T-helper 2 cell treated with Interferon-gamma antibody and Interleukin-4, amounts not matched to agents 5 μg/mL and 100 μg/mL, for 36 hours (primary cell): ENCODE results near the gene FGD3.
A peak's percentile ranks its signal among the peaks of the same experiment; 100 is the strongest.

ENCODE experiments used
- DNase-seq: peaks from one replicate; pipeline ENCODE4 v3.0.0; 2021; ENCODE audit warnings: low spot score
- H3K27ac Mint-ChIP-seq: one replicate; pipeline ENCODE4 v1.8.0; 2021; ENCODE audit warnings: mild to moderate bottlenecking, mixed read lengths
- H3K27me3 Mint-ChIP-seq: one replicate; pipeline ENCODE4 v1.8.0; 2021; ENCODE audit warnings: low read depth, mixed read lengths
- H3K36me3 Mint-ChIP-seq: one replicate; pipeline ENCODE4 v1.8.0; 2021; ENCODE audit warnings: low read depth, mixed read lengths
- H3K4me1 Mint-ChIP-seq: one replicate; pipeline ENCODE4 v1.8.0; 2021; ENCODE audit warnings: low read depth, mixed read lengths
- H3K4me3 Mint-ChIP-seq: one replicate; pipeline ENCODE4 v1.8.0; 2022; ENCODE audit warnings: mild to moderate bottlenecking, moderate library complexity, mixed read lengths
- H3K9me3 Mint-ChIP-seq: one replicate; pipeline ENCODE4 v1.8.0; 2021; ENCODE audit warnings: mixed read lengths

FGD3 gene

DNA sequence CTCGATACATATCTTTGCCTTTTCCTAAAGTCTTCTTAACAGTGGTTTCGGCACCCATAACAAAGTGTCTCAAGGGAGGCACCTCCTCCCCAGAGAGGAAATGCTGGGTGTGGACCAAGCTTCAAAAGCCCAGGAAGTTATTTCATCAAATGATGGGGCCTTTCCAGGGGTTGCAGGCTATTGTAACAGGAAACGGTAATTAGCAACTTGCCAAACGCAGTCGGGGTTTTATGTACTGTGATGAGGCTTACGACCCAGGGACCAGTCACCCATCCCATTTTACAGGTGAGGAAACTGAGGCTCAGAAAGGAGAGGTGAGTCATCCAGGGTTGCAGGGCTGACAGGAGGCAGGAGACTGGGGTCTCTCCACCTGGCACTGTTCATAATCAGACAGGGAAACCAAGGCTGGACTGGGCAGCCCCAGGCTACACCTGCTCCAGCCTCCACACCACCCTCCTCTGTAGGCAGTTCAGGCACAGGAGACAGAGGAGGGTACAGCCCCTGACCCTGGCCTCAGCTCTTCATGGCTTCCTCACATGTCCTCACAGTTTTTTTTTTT, 81.2 kb downstream of the FGD3 start:
- Mint-ChIP-seq H3K9me3 (no peaks in the 10 kb centered on the region), H3K27me3 (no peaks in the 10 kb centered on the region), H3K27ac (peak overlapping the region; percentile 93), H3K4me1 (peaks cover 57% of the 10 kb centered on the region), H3K36me3 (peaks cover 60% of the 10 kb centered on the region), H3K4me3 (peak overlapping the region; percentile 74)
- DNase-seq: peak; percentile 49

DNA sequence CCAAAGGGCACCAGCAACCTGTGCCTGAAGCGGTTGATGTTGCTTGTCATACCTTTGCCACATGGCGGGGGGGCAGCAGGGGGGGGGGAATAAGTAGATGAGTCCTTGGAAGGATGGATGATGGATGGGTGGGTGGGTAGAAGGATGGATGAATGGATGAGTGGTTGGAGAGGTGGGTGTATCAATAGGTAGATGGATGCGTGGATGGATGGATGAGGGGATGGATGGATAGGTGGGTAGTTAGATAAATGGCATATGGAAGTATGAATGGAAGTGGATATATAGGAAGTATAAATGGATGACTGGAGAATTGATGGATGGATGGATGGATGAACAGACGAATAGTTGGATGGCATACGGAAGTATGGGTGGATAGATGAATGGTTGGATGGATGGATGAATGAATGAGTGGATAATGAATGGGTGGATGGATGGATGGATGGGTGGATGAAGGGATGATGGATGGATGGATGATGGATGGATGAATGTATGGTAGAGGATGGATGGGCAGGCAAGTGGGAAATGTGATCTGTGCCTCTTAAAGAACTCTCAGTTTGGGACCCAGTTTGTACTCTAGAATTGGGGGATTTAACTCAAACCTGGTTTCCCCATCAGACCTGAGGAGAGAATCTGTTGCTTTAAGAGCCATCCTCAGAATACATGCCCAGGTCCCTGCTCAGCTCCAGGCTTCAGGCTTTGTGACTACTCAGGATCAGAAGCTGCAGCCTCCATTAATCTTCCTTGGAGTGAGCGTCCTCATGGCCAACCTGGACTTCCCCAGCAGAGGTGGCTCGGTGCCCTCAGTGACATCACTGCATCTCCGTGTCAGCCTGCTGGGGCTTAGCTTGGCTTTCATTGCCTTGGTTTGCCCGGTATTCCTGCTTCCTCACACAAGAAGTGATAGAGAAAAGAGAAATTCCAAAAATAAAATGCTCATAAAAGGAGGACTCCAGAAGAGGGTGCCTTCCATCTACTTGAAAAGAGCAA, 83.6 kb downstream of the FGD3 start:
- H3K4me3 Mint-ChIP-seq: no peak overlapping the region
- peaks cover 44% of the 10 kb centered on the region for H3K4me1 Mint-ChIP-seq
- no peaks in the 10 kb centered on the region for H3K9me3 Mint-ChIP-seq
- H3K27ac Mint-ChIP-seq: peak overlapping the region; percentile 68
- no peaks in the 10 kb centered on the region for H3K27me3 Mint-ChIP-seq
- H3K36me3 Mint-ChIP-seq: peaks cover 63% of the 10 kb centered on the region
- no peak for DNase-seq

DNA sequence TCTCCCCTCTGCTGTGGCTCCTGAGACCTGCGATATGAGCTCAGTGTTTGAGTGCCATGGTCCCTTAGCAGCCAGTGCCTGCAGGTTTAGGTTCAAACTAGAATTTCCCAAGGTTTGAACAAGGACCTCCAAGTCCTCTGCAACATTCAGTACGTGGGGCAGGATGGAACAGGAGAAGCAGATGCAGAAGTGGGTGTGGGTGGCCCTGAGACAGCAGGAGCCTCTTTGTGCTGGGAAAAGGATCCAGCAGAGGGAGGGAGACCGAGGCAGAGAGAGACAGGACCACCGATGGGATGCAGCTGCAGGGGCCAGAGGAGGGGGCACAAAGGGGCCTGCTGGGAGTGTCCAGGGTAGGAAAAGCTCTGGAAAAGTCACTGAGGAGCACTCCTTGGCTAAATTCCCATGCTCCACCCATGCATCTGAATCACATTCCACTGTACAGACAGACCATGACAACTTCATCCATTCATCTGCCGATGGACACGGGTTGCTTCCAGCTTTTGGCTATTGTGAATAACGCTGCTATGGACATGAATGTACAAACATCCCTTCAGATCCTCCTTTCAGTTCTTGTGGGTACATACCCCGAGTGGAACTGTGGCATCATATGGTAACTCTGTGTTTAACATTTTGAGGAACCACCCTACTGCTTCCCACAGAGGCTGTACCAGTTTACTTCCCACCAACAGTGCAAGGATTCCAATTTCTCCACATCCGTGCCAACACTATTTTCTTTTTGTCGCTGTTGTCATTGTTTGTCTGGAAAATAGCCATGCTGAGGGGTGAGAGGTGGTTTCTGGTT, 84.5 kb downstream of the FGD3 start:
- Mint-ChIP-seq H3K27me3 (no peaks in the 10 kb centered on the region), H3K4me1 (peaks cover 39% of the 10 kb centered on the region), H3K27ac (peak overlapping the region; percentile 36), H3K9me3 (no peaks in the 10 kb centered on the region), H3K4me3 (no peak overlapping the region), H3K36me3 (peaks cover 68% of the 10 kb centered on the region)
- no peak for DNase-seq

DNA sequence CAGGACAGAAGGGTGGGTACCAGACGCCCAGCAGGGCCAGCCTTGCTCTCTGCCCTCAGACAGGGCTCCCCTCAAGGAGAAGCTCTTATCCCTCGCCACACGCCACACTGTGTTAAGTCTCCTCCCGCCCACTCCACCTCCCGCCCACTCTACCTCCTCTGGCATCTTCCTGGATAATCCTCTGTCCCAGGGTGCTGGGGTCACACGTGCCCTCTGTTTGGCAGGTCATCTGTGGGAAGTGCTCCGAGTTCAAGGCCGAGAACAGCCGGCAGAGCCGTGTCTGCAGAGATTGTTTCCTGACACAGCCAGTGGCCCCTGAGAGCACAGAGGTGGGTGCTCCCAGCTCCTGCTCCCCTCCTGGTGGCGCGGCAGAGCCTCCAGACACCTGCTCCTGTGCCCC, 85.2 kb downstream of the FGD3 start:
- DNase-seq: no peak
- Mint-ChIP-seq H3K27me3 (no peaks in the 10 kb centered on the region), H3K27ac (peak overlapping the region; percentile 71), H3K4me1 (peaks cover 33% of the 10 kb centered on the region), H3K9me3 (no peaks in the 10 kb centered on the region), H3K36me3 (peaks cover 63% of the 10 kb centered on the region), H3K4me3 (no peak overlapping the region)

DNA sequence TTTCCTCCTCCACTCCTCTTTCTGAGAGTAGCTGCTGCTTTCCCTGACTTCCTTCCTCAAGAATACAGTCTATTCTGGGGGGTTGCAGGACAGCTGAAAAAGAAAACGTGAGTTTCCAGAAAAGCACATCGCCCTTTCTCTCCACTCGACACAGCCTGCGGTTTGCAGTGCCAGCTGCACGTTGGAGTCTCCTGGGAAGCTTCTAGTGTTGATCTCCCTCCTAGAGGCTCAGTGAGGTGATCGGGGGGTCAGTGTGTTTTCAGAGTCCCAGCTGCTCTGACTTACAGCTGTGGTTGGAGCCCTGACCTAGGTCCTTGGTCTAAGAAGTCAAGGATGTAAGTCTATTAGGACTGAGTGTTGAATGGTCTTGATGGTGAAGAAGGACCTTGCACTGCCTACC, 86.2 kb downstream of the FGD3 start:
- Mint-ChIP-seq H3K36me3 (peaks cover 57% of the 10 kb centered on the region), H3K9me3 (no peaks in the 10 kb centered on the region), H3K27me3 (no peaks in the 10 kb centered on the region), H3K4me1 (peaks cover 23% of the 10 kb centered on the region), H3K4me3 (no peak overlapping the region), H3K27ac (peak overlapping the region; percentile 28)
- no peak for DNase-seq

DNA sequence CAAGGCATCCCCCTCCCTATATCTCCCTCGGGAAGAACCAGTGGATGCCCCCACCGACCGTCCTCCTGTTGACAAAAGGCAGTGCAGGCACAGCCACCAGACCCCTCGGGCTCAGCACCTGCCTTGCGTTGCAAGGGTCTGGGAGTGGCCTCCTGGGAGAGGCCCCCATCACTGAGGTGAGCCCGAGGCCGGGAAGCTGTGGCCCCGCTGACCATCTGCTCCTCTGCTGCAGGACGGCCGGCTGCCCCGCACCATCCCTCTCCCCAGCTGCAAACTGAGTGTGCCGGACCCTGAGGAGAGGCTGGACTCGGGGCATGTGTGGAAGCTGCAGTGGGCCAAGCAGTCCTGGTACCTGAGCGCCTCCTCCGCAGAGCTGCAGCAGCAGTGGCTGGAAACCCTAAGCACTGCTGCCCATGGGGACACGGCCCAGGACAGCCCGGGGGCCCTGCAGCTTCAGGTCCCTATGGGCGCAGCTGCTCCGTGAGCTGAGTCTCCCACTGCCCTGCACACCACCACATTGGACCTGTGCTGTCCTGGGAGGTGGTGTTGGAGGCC, 87.9 kb downstream of the FGD3 start:
- Mint-ChIP-seq H3K27ac (no peak overlapping the region), H3K36me3 (peaks cover 45% of the 10 kb centered on the region), H3K4me1 (peaks cover 13% of the 10 kb centered on the region), H3K9me3 (no peaks in the 10 kb centered on the region), H3K27me3 (no peaks in the 10 kb centered on the region), H3K4me3 (no peak overlapping the region)
- DNase-seq: no peak

DNA sequence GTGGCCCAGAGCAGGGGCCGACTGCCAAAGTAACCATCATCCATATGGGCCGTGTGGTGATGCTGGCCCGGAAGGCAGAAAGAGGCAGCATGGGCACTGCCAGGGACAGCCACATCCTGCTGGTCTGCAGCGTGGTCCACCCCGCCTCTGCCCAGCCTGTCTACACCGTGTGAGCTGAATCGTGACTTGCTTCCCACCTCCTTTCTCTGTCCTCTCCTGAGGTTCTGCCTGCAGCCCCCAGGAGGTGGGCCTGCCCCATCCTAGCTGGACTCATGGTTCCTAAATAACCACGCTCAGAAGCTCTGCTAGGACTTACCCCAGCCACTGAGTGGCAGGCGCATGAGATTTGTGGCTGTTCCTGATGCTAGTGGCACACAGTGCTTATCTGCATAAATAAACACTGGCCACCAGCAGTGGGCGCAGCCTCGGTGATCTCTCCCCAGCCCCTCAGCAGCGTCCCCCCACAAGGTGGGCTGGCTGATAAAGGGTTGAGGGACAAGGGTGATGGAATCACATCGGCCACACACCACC, 88.6 kb downstream of the FGD3 start:
- DNase-seq: no peak
- no peaks in the 10 kb centered on the region for H3K9me3 Mint-ChIP-seq
- no peaks in the 10 kb centered on the region for H3K27me3 Mint-ChIP-seq
- no peak overlapping the region for H3K4me3 Mint-ChIP-seq
- H3K36me3 Mint-ChIP-seq: peaks cover 39% of the 10 kb centered on the region
- peak overlapping the region; percentile 49 for H3K27ac Mint-ChIP-seq
- peaks cover 11% of the 10 kb centered on the region for H3K4me1 Mint-ChIP-seq

DNA sequence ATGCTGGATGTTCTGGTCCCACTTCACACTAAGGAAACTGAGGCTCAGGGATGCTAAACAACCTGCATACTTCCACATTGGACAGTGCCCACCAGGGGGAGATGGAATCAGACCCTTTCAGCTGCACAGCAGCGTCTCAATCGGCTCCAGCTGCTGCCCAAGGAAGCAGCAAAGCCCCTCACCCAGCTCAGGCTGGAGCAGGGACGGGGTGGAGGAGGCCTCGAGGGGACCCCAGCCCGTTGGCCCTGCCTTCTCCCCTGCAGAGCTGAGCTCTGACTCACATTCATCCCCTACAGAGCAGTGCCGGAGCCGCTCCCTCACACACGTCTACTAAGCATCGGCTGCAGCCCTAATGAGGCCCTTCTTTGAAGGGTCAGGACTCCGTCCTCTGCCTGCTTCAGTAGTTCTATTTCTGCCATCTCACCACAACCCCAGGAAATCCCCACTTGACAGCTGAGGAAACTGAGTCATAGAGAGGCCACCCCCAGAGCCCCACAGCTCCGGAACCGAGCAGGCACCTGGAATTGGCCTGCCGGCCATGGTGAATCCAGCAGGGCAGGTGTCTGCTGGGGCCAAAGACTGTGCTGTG, 89.7 kb downstream of the FGD3 start:
- H3K27ac Mint-ChIP-seq: peak overlapping the region; percentile 69
- no peaks in the 10 kb centered on the region for H3K9me3 Mint-ChIP-seq
- H3K4me3 Mint-ChIP-seq: no peak overlapping the region
- no peak for DNase-seq
- H3K27me3 Mint-ChIP-seq: no peaks in the 10 kb centered on the region
- peaks cover 12% of the 10 kb centered on the region for H3K4me1 Mint-ChIP-seq
- peaks cover 31% of the 10 kb centered on the region for H3K36me3 Mint-ChIP-seq

DNA sequence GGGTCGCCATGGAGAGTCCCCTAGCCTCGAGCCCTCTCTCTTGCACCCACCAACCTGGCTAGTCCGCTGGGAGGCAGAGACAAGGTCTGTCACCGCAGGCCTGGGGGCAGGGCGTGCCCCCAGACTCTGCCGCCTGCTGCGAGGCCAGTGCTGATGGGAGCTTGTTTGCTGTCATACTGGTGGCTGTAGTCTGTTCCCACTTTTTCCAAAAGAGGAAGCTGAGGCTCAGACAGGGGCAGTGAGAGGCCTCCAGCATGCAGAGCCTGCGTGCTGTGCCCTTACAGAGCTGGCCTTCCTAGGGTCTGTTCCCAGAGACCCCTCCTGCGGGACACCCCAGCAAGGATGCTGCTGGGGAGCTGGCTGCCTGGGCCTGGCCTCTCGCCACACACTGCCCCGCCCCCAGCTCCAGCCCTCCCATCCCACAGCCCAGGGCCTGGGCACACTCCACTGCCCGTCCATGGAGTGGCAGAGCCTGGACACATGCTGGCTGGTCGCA, 90.2 kb downstream of the FGD3 start:
- H3K36me3 Mint-ChIP-seq: peaks cover 29% of the 10 kb centered on the region

DNA sequence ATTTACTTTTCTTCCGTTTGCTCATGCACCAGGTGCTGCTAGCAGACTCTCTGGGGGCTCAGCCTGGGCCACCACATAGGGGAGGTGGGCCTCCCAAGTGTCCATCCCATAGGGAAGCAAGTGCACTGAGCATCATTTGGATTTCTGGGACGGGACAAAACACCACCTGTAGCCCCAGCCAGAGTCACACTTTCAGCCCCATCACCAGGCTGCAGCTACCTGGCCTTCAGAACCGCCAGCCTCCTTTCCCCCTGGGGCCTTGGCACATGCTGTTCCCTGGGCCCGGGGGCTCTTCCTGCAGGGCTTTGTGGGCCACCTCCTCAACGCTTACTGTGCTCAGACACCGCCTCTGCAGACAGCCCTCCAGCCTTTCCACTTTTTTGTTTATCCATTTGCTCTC, 91.6 kb downstream of the FGD3 start:
- H3K36me3 Mint-ChIP-seq: peaks cover 18% of the 10 kb centered on the region
- no peak overlapping the region for H3K4me3 Mint-ChIP-seq
- H3K27me3 Mint-ChIP-seq: no peaks in the 10 kb centered on the region
- no peaks in the 10 kb centered on the region for H3K9me3 Mint-ChIP-seq
- DNase-seq: no peak
- H3K4me1 Mint-ChIP-seq: peaks cover 22% of the 10 kb centered on the region
- H3K27ac Mint-ChIP-seq: peak overlapping the region; percentile 35

More for the DNA sequence above, 90.2 kb downstream of the FGD3 start:
- no peak for DNase-seq
- Mint-ChIP-seq H3K4me1 (peaks cover 13% of the 10 kb centered on the region), H3K27ac (no peak overlapping the region), H3K9me3 (no peaks in the 10 kb centered on the region), H3K27me3 (no peaks in the 10 kb centered on the region), H3K4me3 (no peak overlapping the region)

DNA sequence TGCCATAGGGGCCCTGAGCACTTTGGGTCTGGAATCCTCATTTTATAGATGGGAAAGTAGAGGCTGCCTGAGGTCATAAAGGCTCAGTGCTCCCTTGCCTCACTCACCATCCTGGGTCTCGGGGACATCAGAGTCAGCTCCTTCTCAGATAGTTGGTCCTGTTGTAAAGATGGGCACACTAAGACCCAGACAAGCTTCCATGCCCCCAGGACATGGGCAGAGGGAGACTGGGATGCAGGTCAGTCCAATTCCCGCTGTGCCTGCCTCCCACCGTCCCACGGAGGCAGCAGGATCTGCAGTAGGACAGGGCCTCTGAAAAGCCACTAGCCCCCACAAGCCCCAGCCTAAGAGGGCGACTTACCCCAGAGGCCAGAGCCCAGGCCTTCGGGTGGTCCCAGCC, 92.1 kb downstream of the FGD3 start:
- H3K36me3 Mint-ChIP-seq: peaks cover 14% of the 10 kb centered on the region
- H3K9me3 Mint-ChIP-seq: no peaks in the 10 kb centered on the region
- no peaks in the 10 kb centered on the region for H3K27me3 Mint-ChIP-seq
- peaks cover 22% of the 10 kb centered on the region for H3K4me1 Mint-ChIP-seq
- peak overlapping the region; percentile 35 for H3K27ac Mint-ChIP-seq
- H3K4me3 Mint-ChIP-seq: no peak overlapping the region
- DNase-seq: no peak

DNA sequence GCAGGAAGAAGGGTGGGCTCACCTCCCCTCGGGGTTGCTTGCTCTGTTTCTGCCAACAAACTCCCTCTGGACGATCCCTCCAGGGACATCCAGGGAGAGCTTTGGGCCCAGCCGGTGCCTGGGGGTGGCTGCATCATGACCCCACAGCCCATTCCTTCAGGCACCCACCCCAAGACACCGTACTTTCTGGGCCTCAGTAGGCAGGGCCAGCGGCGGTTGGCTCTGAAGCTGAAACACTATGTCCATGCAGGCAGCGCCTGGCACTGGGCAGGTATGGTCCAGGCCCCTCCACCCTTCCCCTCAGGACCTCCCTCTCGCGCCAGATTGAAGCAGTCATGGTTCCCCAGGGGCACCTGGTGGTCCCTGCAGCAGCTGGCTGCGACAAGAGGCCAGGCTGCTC, 92.7 kb downstream of the FGD3 start:
- Mint-ChIP-seq H3K36me3 (peaks cover 14% of the 10 kb centered on the region), H3K9me3 (no peaks in the 10 kb centered on the region), H3K27me3 (no peaks in the 10 kb centered on the region), H3K27ac (peak overlapping the region; percentile 20), H3K4me3 (no peak overlapping the region), H3K4me1 (peaks cover 22% of the 10 kb centered on the region)
- no peak for DNase-seq

DNA sequence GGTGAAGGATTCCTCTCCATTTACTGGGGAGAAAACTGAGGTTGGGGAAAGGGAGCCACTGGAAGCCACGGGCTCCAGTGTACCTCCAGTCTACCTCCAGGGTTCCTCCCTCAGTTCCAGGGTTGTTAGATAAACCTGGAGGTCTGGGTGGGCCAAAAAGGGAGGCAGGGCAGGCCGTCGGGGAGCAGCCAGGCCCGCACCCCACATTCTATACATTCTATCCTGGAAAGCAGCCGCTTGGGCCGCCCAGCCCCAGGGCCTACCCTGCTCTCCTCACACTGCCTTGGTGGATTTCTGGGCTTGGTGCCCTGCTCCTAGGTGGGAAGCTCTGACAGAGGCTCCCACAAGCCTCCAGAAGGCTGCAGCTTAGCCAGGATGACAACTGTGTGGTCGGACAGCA, 93.1 kb downstream of the FGD3 start:
- peaks cover 13% of the 10 kb centered on the region for H3K36me3 Mint-ChIP-seq
- H3K27me3 Mint-ChIP-seq: no peaks in the 10 kb centered on the region
- no peak for DNase-seq
- H3K4me1 Mint-ChIP-seq: peaks cover 22% of the 10 kb centered on the region
- H3K9me3 Mint-ChIP-seq: no peaks in the 10 kb centered on the region
- H3K4me3 Mint-ChIP-seq: no peak overlapping the region
- no peak overlapping the region for H3K27ac Mint-ChIP-seq
